GM18951 (cell line): ENCODE data around the gene NECTIN1.

Experiments
- POLR2A ChIP-seq: IDR thresholded peaks from 4 replicates; pipeline ENCODE4 v1.6.1; 2011; ENCODE audit warnings: mild to moderate bottlenecking; ENCODE audit not compliant: insufficient read length, insufficient read depth; ENCODE audit errors: extremely low read depth
- in situ Hi-C: fragments of 300-500 bp; cut with MboI; formaldehyde crosslinking; loops from one replicate; pipeline ENCODE4 v1.12.0; 2022; ENCODE audit warnings: low sequenced_read_pairs, mixed read lengths, inconsistent platforms; ENCODE audit not compliant: unreplicated experiment

NECTIN1 gene

DNA sequence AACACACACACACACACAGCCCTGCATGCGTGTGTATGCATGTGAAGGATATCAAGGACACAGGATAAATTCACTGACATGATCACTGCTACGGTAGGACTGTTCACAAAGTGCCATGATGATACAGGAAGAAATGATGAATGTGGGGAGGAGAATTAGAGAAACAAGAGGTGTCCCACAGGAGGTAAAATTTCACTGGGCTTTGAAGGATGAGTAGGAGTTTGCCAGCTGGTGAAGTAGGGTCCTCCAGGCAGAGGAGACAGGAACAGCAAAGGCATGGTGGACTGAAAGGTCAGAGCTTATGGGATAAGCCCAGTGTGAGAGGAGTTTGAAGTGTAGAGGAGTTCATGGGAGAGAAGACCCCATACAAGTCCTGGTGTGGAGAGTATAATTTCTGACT is 18.6 kb downstream of the NECTIN1 start:
- no peak for TF ChIP-seq POLR2A
- in situ Hi-C loops, result no loop called here

DNA sequence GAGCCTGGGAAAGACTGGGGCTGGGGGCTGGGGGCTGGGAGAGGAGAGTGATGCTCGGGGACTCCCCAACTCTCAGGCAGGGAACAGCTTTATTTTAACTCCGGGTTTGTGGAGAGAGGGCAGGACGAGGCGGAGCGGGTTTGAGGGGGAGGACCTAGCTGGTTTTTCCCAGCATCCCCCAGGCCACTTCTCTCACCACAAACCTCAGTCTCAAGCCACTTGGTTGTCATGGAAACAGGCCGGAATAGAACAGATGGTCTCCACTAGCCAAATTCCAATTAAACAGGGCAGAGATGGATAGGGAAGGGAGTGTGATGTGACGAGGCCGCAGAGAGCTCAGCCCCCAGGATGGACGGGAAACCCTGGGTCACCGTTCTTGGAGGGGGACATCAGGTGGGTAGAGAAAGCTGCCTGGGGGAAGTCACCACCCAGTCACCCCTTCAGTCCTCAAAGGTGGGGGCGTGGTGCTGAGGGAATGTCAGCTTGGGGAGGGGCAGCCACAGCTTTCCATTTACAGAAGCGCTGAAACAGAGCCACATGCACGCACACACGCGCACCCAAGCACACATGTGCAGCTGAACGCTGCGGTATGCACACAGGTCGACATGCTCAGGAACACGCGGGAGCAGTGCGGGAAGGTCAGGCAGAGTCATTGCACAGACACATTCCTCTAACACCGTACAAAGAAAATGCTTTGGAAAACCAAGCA is 19.2 kb downstream of the NECTIN1 start:
- TF ChIP-seq POLR2A, result no peak
- in situ Hi-C loops, result no loop called here

- no peak for TF ChIP-seq POLR2A
- in situ Hi-C loops, result no loop called here
Measured at GRCh38 chr11:119709171-119709570, 19.8 kb downstream of the NECTIN1 start.

DNA sequence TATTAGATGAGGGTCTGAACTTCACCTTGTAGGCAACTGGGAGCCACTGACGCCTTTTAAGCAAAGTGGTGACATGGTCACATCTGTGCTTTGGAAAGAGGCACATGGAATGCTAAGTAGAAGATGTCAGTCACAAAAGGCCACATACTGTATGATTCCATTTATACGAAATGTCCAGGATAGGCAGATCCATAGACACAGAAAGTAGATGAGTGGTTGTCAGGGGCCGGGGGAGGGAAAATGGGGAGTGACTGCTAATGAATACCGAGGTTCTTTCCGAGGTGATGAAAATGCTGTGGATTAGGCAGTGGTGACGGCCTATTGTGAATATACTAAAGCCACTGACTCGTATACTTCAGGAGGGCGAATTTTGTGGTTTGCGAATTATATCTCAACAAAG is 20.6 kb downstream of the NECTIN1 start:
- no peak for TF ChIP-seq POLR2A
- in situ Hi-C loops, result no loop called here

DNA sequence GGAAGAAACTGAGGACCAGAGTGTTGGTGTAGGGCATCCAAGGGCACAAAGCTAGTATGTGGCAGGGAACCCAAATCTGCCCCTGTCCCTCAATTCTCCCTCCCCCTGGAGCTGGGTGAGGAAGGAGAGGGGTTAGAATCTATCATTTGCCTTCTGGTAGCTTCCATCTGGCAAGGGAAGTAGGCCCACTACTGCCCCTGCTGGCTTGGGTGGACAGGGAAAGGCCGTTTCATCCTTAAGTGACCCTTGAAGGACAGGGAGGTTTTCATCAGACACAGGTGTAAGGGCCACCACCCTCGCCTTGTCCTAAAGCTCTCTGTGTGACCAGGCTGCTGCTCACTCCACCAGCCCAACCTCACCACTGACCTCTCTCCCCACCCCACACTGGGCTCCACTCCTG is 22.1 kb downstream of the NECTIN1 start:
- no peak for TF ChIP-seq POLR2A
- in situ Hi-C loops, result no loop called here

DNA sequence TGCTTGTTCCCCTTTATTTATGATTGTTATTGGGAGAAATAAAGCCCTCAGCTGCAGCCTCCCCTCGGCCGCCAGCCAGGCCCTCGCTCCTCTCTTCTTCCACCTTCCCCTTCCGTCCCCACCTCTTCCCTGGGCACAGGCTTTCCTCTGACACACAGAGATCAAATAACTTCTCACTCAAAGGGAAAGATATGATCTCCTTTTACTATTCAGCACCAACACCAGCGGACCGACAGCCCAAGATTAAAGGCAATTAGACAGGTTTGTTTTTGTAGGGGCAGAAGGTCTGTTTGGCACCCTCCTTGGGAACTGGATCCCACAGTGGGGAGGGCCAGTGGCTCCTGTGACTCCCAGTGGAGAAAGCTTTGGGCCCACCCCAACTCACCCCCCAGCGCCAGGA is 23.0 kb downstream of the NECTIN1 start:
- in situ Hi-C loops, result no loop called here
- no peak for TF ChIP-seq POLR2A

GRCh38 chr11:119705362-119705761 is 23.6 kb downstream of the NECTIN1 start:
- TF ChIP-seq POLR2A, result no peak
- in situ Hi-C loops, result no loop called here

GRCh38 chr11:119704849-119705248 is 24.2 kb downstream of the NECTIN1 start:
- in situ Hi-C loops, result no loop called here

GRCh38 chr11:119701591-119702549 is 27.1 kb downstream of the NECTIN1 start:
- in situ Hi-C loops, result no loop called here
- TF ChIP-seq POLR2A, result no peak

More at GRCh38 chr11:119704849-119705248, 24.2 kb downstream of the NECTIN1 start:
- TF ChIP-seq POLR2A, result no peak

GRCh38 chr11:119700536-119701346 is 28.3 kb downstream of the NECTIN1 start:
- no peak for TF ChIP-seq POLR2A
- in situ Hi-C loops, result no loop called here

GRCh38 chr11:119700030-119700429 is 29.0 kb downstream of the NECTIN1 start:
- no peak for TF ChIP-seq POLR2A
- in situ Hi-C loops, result no loop called here

DNA sequence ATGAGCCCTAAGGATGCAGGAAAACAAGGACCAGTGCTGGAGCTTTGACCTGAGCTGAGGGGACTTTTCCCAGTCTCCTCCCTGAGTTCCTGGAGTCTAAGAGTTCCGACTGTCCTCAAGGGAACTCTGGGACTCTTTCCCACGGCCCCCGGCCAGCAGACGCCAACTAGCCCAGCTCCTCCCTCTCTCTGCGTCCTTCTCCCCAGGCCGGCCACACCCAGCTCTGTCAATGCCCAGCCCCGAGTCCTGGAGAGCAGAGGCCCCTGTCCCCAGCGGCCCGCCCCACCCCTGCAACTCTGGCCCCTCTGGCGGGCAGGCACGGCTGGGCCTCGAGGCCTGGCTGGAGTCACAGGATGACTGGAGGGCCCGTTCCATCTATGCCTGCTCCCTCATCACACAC is 29.8 kb downstream of the NECTIN1 start:
- no peak for TF ChIP-seq POLR2A
- in situ Hi-C loops, result no loop called here

GRCh38 chr11:119697882-119698281 is 31.1 kb downstream of the NECTIN1 start:
- no peak for TF ChIP-seq POLR2A
- in situ Hi-C loops, result no loop called here
